Fibroblast of pulmonary artery (primary cell): ENCODE data around the gene CLCC1.
"Not testable (repeated sequence)": the region's sequence is repeated elsewhere in the genome, so short reads cannot be mapped to it uniquely, and the experiment has no call there.

Source experiments
- DNase-seq: peaks from one replicate; pipeline ENCODE4 v3.0.0-alpha.2; 2010; ENCODE audit warnings: low read depth
- H3K4me3 ChIP-seq: replicated peaks from 2 replicates; pipeline ENCODE4 v1.5.1; 2011; ENCODE audit warnings: low read depth, mild to moderate bottlenecking, control low read depth, low read length, moderate library complexity
- CTCF ChIP-seq: IDR thresholded peaks from 2 replicates; pipeline ENCODE4 v1.5.1; 2011; ENCODE audit warnings: mild to moderate bottlenecking, control low read depth, low read length, inconsistent platforms; ENCODE audit errors: missing control alignments

The CLCC1 gene, protein sequence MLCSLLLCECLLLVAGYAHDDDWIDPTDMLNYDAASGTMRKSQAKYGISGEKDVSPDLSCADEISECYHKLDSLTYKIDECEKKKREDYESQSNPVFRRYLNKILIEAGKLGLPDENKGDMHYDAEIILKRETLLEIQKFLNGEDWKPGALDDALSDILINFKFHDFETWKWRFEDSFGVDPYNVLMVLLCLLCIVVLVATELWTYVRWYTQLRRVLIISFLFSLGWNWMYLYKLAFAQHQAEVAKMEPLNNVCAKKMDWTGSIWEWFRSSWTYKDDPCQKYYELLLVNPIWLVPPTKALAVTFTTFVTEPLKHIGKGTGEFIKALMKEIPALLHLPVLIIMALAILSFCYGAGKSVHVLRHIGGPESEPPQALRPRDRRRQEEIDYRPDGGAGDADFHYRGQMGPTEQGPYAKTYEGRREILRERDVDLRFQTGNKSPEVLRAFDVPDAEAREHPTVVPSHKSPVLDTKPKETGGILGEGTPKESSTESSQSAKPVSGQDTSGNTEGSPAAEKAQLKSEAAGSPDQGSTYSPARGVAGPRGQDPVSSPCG

GRCh38 chr1:108963052-108963686 is at the start of gene CLCC1:
TSS of gene CLCC1 (minus strand) at chr1:108963484. CDS start at chr1:108950437, 13,047 bp downstream.
- peak; percentile 91 for DNase-seq
- TF ChIP-seq CTCF = no peak
- H3K4me3 ChIP-seq = peak within 1 kb of the TSS; percentile 75

GRCh38 chr1:109011335-109011734 is 48.1 kb upstream of the CLCC1 start:
- DNase-seq = no peak
- TF ChIP-seq CTCF = no peak
- H3K4me3 ChIP-seq = no peak overlapping the region

GRCh38 chr1:108996622-108997021 is 33.3 kb upstream of the CLCC1 start:
- not testable (repeated sequence) for DNase-seq, H3K4me3 ChIP-seq

DNA sequence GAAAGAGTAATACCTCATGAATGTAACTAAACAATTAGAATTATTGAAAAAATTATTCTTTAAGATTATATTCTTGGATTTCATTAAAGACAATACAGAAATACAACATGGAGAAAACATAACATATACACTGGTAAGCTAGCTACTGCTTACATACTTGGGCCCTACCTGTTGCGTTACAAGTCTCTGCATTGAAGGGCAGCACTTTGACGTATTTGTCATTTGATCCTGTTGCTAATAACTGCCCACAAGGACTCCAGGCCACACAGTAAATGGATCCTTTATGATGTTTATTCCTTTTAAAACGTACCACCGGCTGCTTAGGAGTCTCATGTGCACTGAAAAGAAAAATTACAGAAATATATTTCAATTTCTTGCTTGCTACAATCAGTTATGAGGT is 19.8 kb upstream of the CLCC1 start:
- no peak for DNase-seq
- no peak for TF ChIP-seq CTCF
- no peak overlapping the region for H3K4me3 ChIP-seq

- DNase-seq = no peak
- no peak for TF ChIP-seq CTCF
- no peak overlapping the region for H3K4me3 ChIP-seq
These were observed 13.4 kb upstream of the CLCC1 start for GRCh38 chr1:108976658-108977057.

DNA sequence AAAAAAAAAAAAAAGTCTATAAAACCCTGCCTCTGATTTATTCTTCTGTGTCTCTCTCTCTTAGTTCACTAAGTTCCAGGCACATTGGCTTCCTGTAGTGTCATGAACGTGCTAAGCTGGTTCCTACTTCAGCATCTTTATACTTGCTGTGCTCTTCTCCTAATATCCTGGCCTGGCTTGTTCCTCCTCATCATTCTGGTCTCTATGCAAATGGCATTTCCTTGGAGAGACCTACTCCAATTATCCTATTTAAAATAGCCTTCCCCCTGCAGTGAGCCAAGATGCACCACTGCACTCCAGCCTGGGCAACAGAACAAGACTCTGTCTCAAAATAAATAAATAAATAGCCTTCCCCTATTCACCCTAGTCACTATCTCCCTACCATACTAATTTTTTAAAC is 9.7 kb upstream of the CLCC1 start:
- no peak for DNase-seq
- no peak for TF ChIP-seq CTCF
- no peak overlapping the region for H3K4me3 ChIP-seq

- H3K4me3 ChIP-seq = no peak overlapping the region
These were observed 6.1 kb upstream of the CLCC1 start for GRCh38 chr1:108969346-108969745.

More at GRCh38 chr1:108969346-108969745, 6.1 kb upstream of the CLCC1 start:
- no peak for DNase-seq
- TF ChIP-seq CTCF = no peak
